GM23338 (cell line): ENCODE results near the gene LAMA1. TPM values are rescaled to one million over a fixed set of nuclear protein-coding genes. Genes with fewer than 3 reads are reported as not detected.

Experiments
- ATAC-seq: fragments of 200-7000 bp; cut with Tn5 transposase; 3 replicates; pipeline ENCODE4 v1.9.1; 2020
- DNase-seq: peaks from one replicate; pipeline ENCODE4 v3.0.0-alpha.2; 2015; ENCODE audit warnings: low spot score
- H2AFZ ChIP-seq: fragments of 200-600 bp; sonication (generic); 2 replicates; pipeline ENCODE4 v1.8.0; 2016; ENCODE audit warnings: antibody characterized with exemption, mild to moderate bottlenecking, moderate library complexity
- H3F3A ChIP-seq: fragments of 200-600 bp; sonication (generic); replicated peaks from 2 replicates; pipeline ENCODE4 v1.8.0; 2017; ENCODE audit warnings: antibody characterized with exemption, mixed run types, low read depth
- H3K27ac ChIP-seq: fragments of 200-600 bp; sonication (generic); 2 replicates; pipeline ENCODE4 v1.6.1; 2016; ENCODE audit warnings: low read depth
- H3K27me3 ChIP-seq: fragments of 200-600 bp; sonication (generic); 2 replicates; pipeline ENCODE4 v1.8.0; 2016; ENCODE audit warnings: mild to moderate bottlenecking, mixed run types, moderate library complexity; ENCODE audit not compliant: insufficient read depth
- H3K36me3 ChIP-seq: fragments of 200-600 bp; sonication (generic); 2 replicates; pipeline ENCODE4 v1.8.0; 2016; ENCODE audit warnings: mild to moderate bottlenecking; ENCODE audit not compliant: insufficient read depth
- H3K4me1 ChIP-seq: fragments of 200-600 bp; sonication (generic); 2 replicates; pipeline ENCODE4 v1.8.0; 2016; ENCODE audit warnings: mild to moderate bottlenecking, moderate library complexity; ENCODE audit not compliant: insufficient read depth
- H3K4me2 ChIP-seq: fragments of 200-600 bp; sonication (generic); 2 replicates; pipeline ENCODE4 v1.7.1; 2017; ENCODE audit warnings: mixed run types
- H3K4me3 ChIP-seq: fragments of 200-600 bp; sonication (generic); 2 replicates; pipeline ENCODE4 v1.6.1; 2016; ENCODE audit warnings: mixed run types
- H3K79me2 ChIP-seq: fragments of 200-600 bp; sonication (generic); replicated peaks from 2 replicates; pipeline ENCODE4 v1.8.0; 2017; ENCODE audit warnings: mild to moderate bottlenecking; ENCODE audit not compliant: insufficient read depth
- H3K9me2 ChIP-seq: fragments of 200-600 bp; sonication (generic); 2 replicates; pipeline ENCODE4 v1.8.0; 2017; ENCODE audit not compliant: insufficient read depth
- H4K20me1 ChIP-seq: fragments of 200-600 bp; sonication (generic); replicated peaks from 2 replicates; pipeline ENCODE4 v1.8.0; 2017; ENCODE audit warnings: mild to moderate bottlenecking; ENCODE audit not compliant: insufficient read depth
- H3K27ac Mint-ChIP-seq: 2 replicates; pipeline ENCODE4 v1.8.0; 2020; ENCODE audit warnings: inconsistent platforms, mild to moderate bottlenecking, moderate library complexity, mixed read lengths
- H3K27me3 Mint-ChIP-seq: 3 replicates; pipeline ENCODE4 v1.8.0; 2022; ENCODE audit warnings: low read depth, mild to moderate bottlenecking, moderate library complexity, mixed read lengths, inconsistent platforms; ENCODE audit not compliant: insufficient read depth, poor library complexity
- H3K36me3 Mint-ChIP-seq: 3 replicates; pipeline ENCODE4 v1.8.0; 2021; ENCODE audit warnings: low read depth, mild to moderate bottlenecking, inconsistent platforms, moderate library complexity, mixed read lengths
- H3K4me1 Mint-ChIP-seq: 3 replicates; pipeline ENCODE4 v1.8.0; 2020; ENCODE audit warnings: mild to moderate bottlenecking, inconsistent platforms, mixed read lengths
- H3K4me3 Mint-ChIP-seq: 3 replicates; pipeline ENCODE4 v1.8.0; 2021; ENCODE audit warnings: moderate library complexity, mild to moderate bottlenecking, inconsistent platforms, mixed read lengths
- H3K9me3 Mint-ChIP-seq: 3 replicates; pipeline ENCODE4 v1.8.0; 2020; ENCODE audit warnings: moderate library complexity, mild to moderate bottlenecking, inconsistent platforms, mixed read lengths
- CREB1 ChIP-seq: fragments of 250-450 bp; sonication (Bioruptor Pico); IDR thresholded peaks from 2 replicates; pipeline ENCODE4 v1.5.0; 2020; ENCODE audit warnings: low read depth, mild to moderate bottlenecking, moderate library complexity
- CTCF ChIP-seq, 2 experiments: fragments of 200-600 bp in 1 of 2; sonication (generic) in 1 of 2; conservative IDR thresholded peaks; 2 replicates each; pipeline versions ENCODE4 v1.5.1 to v1.6.1; 2016 to 2017; ENCODE audit warnings: antibody characterized with exemption in 2 of 2, low read depth in 2 of 2, mild to moderate bottlenecking in 2 of 2, moderate library complexity in 1 of 2
- EZH2 ChIP-seq: fragments of 200-600 bp; sonication (generic); IDR thresholded peaks from one replicate; pipeline ENCODE4 v1.8.0; 2017; ENCODE audit warnings: antibody characterized with exemption, mild to moderate bottlenecking, low read depth; ENCODE audit not compliant: unreplicated experiment
- EZH2phosphoT487 ChIP-seq: fragments of 200-600 bp; sonication (generic); IDR thresholded peaks from one replicate; pipeline ENCODE4 v1.8.1; 2018; ENCODE audit warnings: antibody characterized with exemption; ENCODE audit not compliant: unreplicated experiment
- JUNB ChIP-seq: IDR thresholded peaks from one replicate; pipeline ENCODE4 v1.6.1; 2016; ENCODE audit warnings: antibody characterized with exemption; ENCODE audit not compliant: unreplicated experiment
- REST ChIP-seq: IDR thresholded peaks from one replicate; pipeline ENCODE4 v1.6.1; 2018; ENCODE audit warnings: antibody characterized with exemption; ENCODE audit not compliant: unreplicated experiment
- STAT1 ChIP-seq: IDR thresholded peaks from one replicate; pipeline ENCODE4 v1.6.1; 2016; ENCODE audit warnings: antibody characterized with exemption; ENCODE audit not compliant: unreplicated experiment
- ZNF114 ChIP-seq: fragments of 250-450 bp; sonication (Bioruptor Pico); IDR thresholded peaks from 2 replicates; pipeline ENCODE4 v1.5.0; 2020; ENCODE audit warnings: mild to moderate bottlenecking, moderate library complexity
- ZNF331 ChIP-seq: fragments of 250-450 bp; sonication (Bioruptor Pico); IDR thresholded peaks from 2 replicates; pipeline ENCODE4 v1.5.0; 2020; ENCODE audit warnings: low read depth, mild to moderate bottlenecking, moderate library complexity
- polyA plus RNA-seq: library from polyadenylated mRNA; unstranded; fragments of >200 nt; fragmentation: Nextera tagmentation; extraction: Ambion mirVana; gene quantifications from 2 replicates; pipeline ENCODE4 v1.2.1, GENCODE V29; 2016
- total RNA-seq: library from RNA; depleted of rRNA; stranded (reverse); fragments of >200 nt; shearing (Covaris generic); gene quantifications from 2 replicates; pipeline ENCODE4 v1.2.3, GENCODE V29; 2014
- TF ChIP-seq, protein P1 (sequence below): IDR thresholded peaks from 2 replicates; pipeline ENCODE4 v1.6.1; 2016; ENCODE audit warnings: antibody characterized with exemption

LAMA1 gene
- total and polyA plus RNA-seq, 2 experiments from 2014 or later: 14.8 to 52.3 TPM

DNA sequence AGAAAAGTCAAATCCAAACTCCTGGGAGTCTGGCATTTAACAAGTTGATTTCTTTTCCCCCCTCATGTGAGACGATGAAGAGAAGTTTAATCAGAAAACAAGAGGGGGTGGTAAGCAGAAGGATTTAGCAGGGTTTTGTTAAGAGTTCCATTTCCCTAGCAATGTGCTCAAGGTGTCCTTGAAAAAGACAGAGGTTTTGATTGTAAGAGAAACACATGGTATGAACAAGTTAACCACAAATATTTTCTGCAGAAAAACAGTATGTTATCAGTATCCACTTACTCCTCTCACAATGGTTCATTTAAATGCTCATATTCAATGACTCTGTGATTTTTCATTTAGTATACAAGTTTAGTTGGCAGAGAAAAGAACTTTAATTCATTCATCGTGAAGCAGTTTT, 26.8 kb downstream of the LAMA1 start (continued):
- TF ChIP-seq CTCF (conservative IDR thresholded peaks at IDR 0.05; ENCODE audit: low read depth in 2 of 2) (no peak), EZH2phosphoT487 (no peak), STAT1 (no peak), JUNB (no peak), EZH2 (no peak), REST (no peak), ZNF331 (CRISPR knock-in tag) (no peak)

GRCh38 chr18:7089369-7089768, 28.2 kb downstream of the LAMA1 start:
- Mint-ChIP-seq H3K4me3 (no peak overlapping the region), H3K9me3 (no peaks in the 10 kb centered on the region), H3K27ac (no peak overlapping the region; the same call in 1 of the 2 replicates), H3K27me3 (no peaks in the 10 kb centered on the region), H3K36me3 (no peaks in the 10 kb centered on the region), H3K4me1 (peaks cover 31% of the 10 kb centered on the region)
- H3K27me3 ChIP-seq: no peaks in the 10 kb centered on the region
- no peaks in the 10 kb centered on the region for H3K9me2 ChIP-seq
- H3K4me1 ChIP-seq: peaks cover 7% of the 10 kb centered on the region; the same call in 1 of the 2 replicates
- no peak overlapping the region for H3K4me3 ChIP-seq
- ATAC-seq: peak; percentile 85
- no peak overlapping the region for H3K27ac ChIP-seq
- H3K36me3 ChIP-seq: no peaks in the 10 kb centered on the region
- peaks cover 6% of the 10 kb centered on the region; the same call in 1 of the 2 replicates for H4K20me1 ChIP-seq
- no peaks in the 10 kb centered on the region for H3F3A ChIP-seq
- H3K4me2 ChIP-seq: no peak overlapping the region
- no peak overlapping the region for H2AFZ ChIP-seq
- no peak for DNase-seq
- peaks cover 8% of the 10 kb centered on the region; the same call in 1 of the 2 replicates for H3K79me2 ChIP-seq
- TF ChIP-seq EZH2phosphoT487 (no peak), REST (no peak), STAT1 (no peak), EZH2 (no peak), JUNB (no peak), CREB1 (CRISPR knock-in tag) (no peak), ZNF331 (CRISPR knock-in tag) (no peak), CTCF (conservative IDR thresholded peaks at IDR 0.05; ENCODE audit: low read depth in 2 of 2) (no peak), ZNF114 (CRISPR knock-in tag) (no peak)
- TF ChIP-seq, protein P1, sequence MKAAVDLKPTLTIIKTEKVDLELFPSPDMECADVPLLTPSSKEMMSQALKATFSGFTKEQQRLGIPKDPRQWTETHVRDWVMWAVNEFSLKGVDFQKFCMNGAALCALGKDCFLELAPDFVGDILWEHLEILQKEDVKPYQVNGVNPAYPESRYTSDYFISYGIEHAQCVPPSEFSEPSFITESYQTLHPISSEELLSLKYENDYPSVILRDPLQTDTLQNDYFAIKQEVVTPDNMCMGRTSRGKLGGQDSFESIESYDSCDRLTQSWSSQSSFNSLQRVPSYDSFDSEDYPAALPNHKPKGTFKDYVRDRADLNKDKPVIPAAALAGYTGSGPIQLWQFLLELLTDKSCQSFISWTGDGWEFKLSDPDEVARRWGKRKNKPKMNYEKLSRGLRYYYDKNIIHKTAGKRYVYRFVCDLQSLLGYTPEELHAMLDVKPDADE: no peak
